Fibroblast of lung (primary cell): ENCODE results near the gene ABHD13.

Experiments
- CTCF ChIP-seq, 2 donors: IDR thresholded peaks in 1 of 2; conservative IDR thresholded peaks in 1 of 2; 1 replicate in 1 of 2; 2 replicates in 1 of 2; pipeline ENCODE4 v1.5.1; 2011 to 2012; ENCODE audit warnings: low read length in 2 of 2, control low read depth in 1 of 2, inconsistent platforms in 1 of 2, low read depth in 1 of 2, mild to moderate bottlenecking in 1 of 2
- EZH2 ChIP-seq: IDR thresholded peaks from 2 replicates; pipeline ENCODE4 v1.5.1; 2012; ENCODE audit warnings: low read length, control low read depth, mild to moderate bottlenecking; ENCODE audit errors: missing control alignments

- TF ChIP-seq CTCF (conservative IDR thresholded peaks at IDR 0.05 in 1 of 2, IDR thresholded peaks at IDR 0.05 in 1 of 2; ENCODE audit: low read depth in 1 of 2, low read length in 2 of 2) = no peak
- TF ChIP-seq EZH2 = no peak
These were observed 39.1 kb downstream of the ABHD13 start for GRCh38 chr13:108257248-108257647.
